GM12878 (cell line): Measurements from ENCODE around the gene ENOX1. TPM values are rescaled to one million over a fixed set of nuclear protein-coding genes. Genes with fewer than 3 reads are reported as not detected.

ENCODE experiments used
- ATAC-seq: fragments of 200-7000 bp; cut with Tn5 transposase; 3 replicates; pipeline ENCODE4 v1.9.1; 2020; ENCODE audit warnings: mild to moderate bottlenecking, moderate library complexity
- BruUV-seq: library from RNA; stranded (reverse); fragments of 400-500 nt; replicated peaks from 2 replicates; lab custom pipeline; 2021; lab: Mats Ljungman, UMichigan
- CTCF ChIA-PET: fragments of 300-600 bp; sonication (Branson Sonifier 250); formaldehyde crosslinking; extraction: SDS; loops from one replicate; lab custom pipeline; 2021; ENCODE audit warnings: inconsistent platforms; lab: Yijun Ruan, JAX
- POLR2A ChIA-PET: fragments of 350-600 bp; formaldehyde crosslinking; extraction: SDS; loops from one replicate; lab custom pipeline; 2021; ENCODE audit warnings: inconsistent platforms; lab: Charles Lee
- RAD21 ChIA-PET: fragments of 300-600 bp; sonication (Branson Sonifier 250); formaldehyde crosslinking; loops from one replicate; lab custom pipeline; 2023; ENCODE audit warnings: antibody characterized with exemption; ENCODE audit not compliant: unreplicated experiment; lab: Charles Lee
- SMC1A ChIA-PET: fragments of 300-600 bp; sonication (Branson Sonifier 250); formaldehyde crosslinking; loops from one replicate; lab custom pipeline; 2023; ENCODE audit not compliant: unreplicated experiment, uncharacterized antibody; lab: Charles Lee
- DNase-seq: peaks from one replicate; pipeline ENCODE4 v3.0.0-alpha.2; 2011; ENCODE audit warnings: low read depth, low spot score
- FAIRE-seq: peaks from 3 replicates; lab custom pipeline; 2011; peaks lifted over from hg19 to GRCh38; lab: Jason Lieb, UNC
- H2AFZ ChIP-seq: 2 replicates; pipeline ENCODE4 v1.6.0; 2011; ENCODE audit warnings: low read depth, low read length, control low read depth; ENCODE audit not compliant: control insufficient read depth
- H3K27ac ChIP-seq: 2 replicates; pipeline ENCODE4 v1.5.1; 2011; ENCODE audit warnings: control low read depth; ENCODE audit not compliant: control insufficient read depth, insufficient read depth
- H3K27me3 ChIP-seq, 2 experiments: replicated peaks in 1 of 2; 2 replicates each; pipeline versions ENCODE4 v1.6.0 to v1.6.1; 2011; ENCODE audit warnings: low read length in 1 of 2; ENCODE audit not compliant: control insufficient read depth in 2 of 2, insufficient read depth in 2 of 2
- H3K36me3 ChIP-seq, 2 experiments: 2 replicates each; pipeline ENCODE4 v1.5.1; 2011; ENCODE audit warnings: low read length in 1 of 2; ENCODE audit not compliant: control insufficient read depth in 2 of 2, insufficient read depth in 2 of 2
- H3K4me1 ChIP-seq: 2 replicates; pipeline ENCODE4 v1.6.1; 2011; ENCODE audit warnings: mild to moderate bottlenecking, low read length, moderate library complexity, mixed read lengths; ENCODE audit not compliant: control insufficient read depth, insufficient read depth
- H3K4me2 ChIP-seq: 2 replicates; pipeline ENCODE4 v1.6.0; 2011; ENCODE audit warnings: control low read depth; ENCODE audit not compliant: control insufficient read depth, insufficient read depth
- H3K4me3 ChIP-seq: fragments of 200-600 bp; sonication (generic); 2 replicates; pipeline ENCODE4 v1.5.1; 2016
- H3K79me2 ChIP-seq: 2 replicates; pipeline ENCODE4 v1.6.0; 2011; ENCODE audit warnings: low read length; ENCODE audit not compliant: control insufficient read depth, insufficient read depth
- H3K9ac ChIP-seq: 2 replicates; pipeline ENCODE4 v1.8.0; 2011; ENCODE audit warnings: low read length, control low read depth, mixed read lengths; ENCODE audit not compliant: control insufficient read depth, insufficient read depth
- H3K9me3 ChIP-seq: replicated peaks from 3 replicates; pipeline ENCODE4 v1.5.1; 2011; ENCODE audit warnings: mild to moderate bottlenecking, low read length; ENCODE audit not compliant: control insufficient read depth, insufficient read depth
- H4K20me1 ChIP-seq: 2 replicates; pipeline ENCODE4 v1.6.0; 2011; ENCODE audit not compliant: control insufficient read depth, insufficient read depth
- ATF3 ChIP-seq: IDR thresholded peaks from 2 replicates; pipeline ENCODE4 v1.6.1; 2011; ENCODE audit warnings: low read depth, mild to moderate bottlenecking, low read length, moderate library complexity, borderline replicate concordance; ENCODE audit errors: extremely low read depth
- DPF2 ChIP-seq: fragments of 450-650 bp; IDR thresholded peaks from 2 replicates; pipeline ENCODE4 v1.6.1; 2017; ENCODE audit warnings: mild to moderate bottlenecking
- GABPA ChIP-seq: IDR thresholded peaks from 2 replicates; pipeline ENCODE4 v1.6.1; 2014; ENCODE audit warnings: antibody characterized with exemption, low read depth, mild to moderate bottlenecking, inconsistent platforms
- HDAC6 ChIP-seq: fragments of 200-600 bp; sonication (generic); IDR thresholded peaks from one replicate; pipeline ENCODE4 v1.8.0; 2017; ENCODE audit warnings: antibody characterized with exemption; ENCODE audit not compliant: unreplicated experiment
- RUNX3 ChIP-seq: IDR thresholded peaks from 2 replicates; pipeline ENCODE4 v1.6.1; 2012; ENCODE audit warnings: low read length, inconsistent platforms
- SMARCA5 ChIP-seq: fragments of 450-650 bp; IDR thresholded peaks from 2 replicates; pipeline ENCODE4 v1.6.1; 2017; ENCODE audit warnings: mild to moderate bottlenecking
- TCF3 ChIP-seq: IDR thresholded peaks from 2 replicates; pipeline ENCODE4 v1.6.1; 2012; ENCODE audit warnings: low read depth, mild to moderate bottlenecking, low read length, borderline replicate concordance; ENCODE audit not compliant: insufficient read depth
- ZNF687 ChIP-seq: fragments of 450-650 bp; IDR thresholded peaks from 2 replicates; pipeline ENCODE4 v1.6.1; 2017; ENCODE audit warnings: mild to moderate bottlenecking, moderate library complexity
- WGBS: methylation state at CpG from one replicate; pipeline ENCODE4 v1.1.6; 2016; ENCODE audit warnings: low lambda C conversion rate; ENCODE audit not compliant: insufficient replicate concordance, insufficient coverage; ENCODE audit errors: missing lambda C conversion rate; 5-methylcytosine and 5-hydroxymethylcytosine counted together
- in situ Hi-C: fragments of 300-500 bp; cut with MboI; formaldehyde crosslinking; loops from 9 replicates; pipeline ENCODE4 v1.14.3; 2018; ENCODE audit warnings: mixed read lengths
- intact Hi-C: fragments of 100-400 bp; cut with micrococcal nuclease; formaldehyde crosslinking; loops from one replicate; pipeline ENCODE4 v1.14.2; 2022; ENCODE audit not compliant: unreplicated experiment
- polyA plus RNA-seq, 11 experiments: library from polyadenylated mRNA; depleted of rRNA in 4 of 11; unstranded in 6 of 11; stranded (reverse) in 5 of 11; fragments of >200 nt; fragmentation: Nextera tagmentation in 4 of 11; fragmentation: Illumina TruSeq in 1 of 11; extraction: Ambion mirVana in 4 of 11; extraction: Trizol in 1 of 11; gene quantifications; 1 replicate in 1 of 11; 2 replicates in 10 of 11; pipeline versions ENCODE4 v1.2.1 to v1.2.3, GENCODE V29; 2011 to 2016; ENCODE audit warnings: inconsistent platforms in 2 of 11, missing spikeins in 2 of 11, low read depth in 1 of 11
- total RNA-seq, 4 experiments: library from RNA; depleted of rRNA in 3 of 4; stranded (reverse); fragments of >200 nt in 3 of 4; fragmentation: Illumina TruSeq in 1 of 4; extraction: Trizol in 1 of 4; gene quantifications; 2 replicates each; pipeline versions ENCODE4 v1.2.1 to v1.2.3, GENCODE V29; 2013 to 2021
- TF ChIP-seq, protein P1 (sequence below): IDR thresholded peaks from 2 replicates; pipeline ENCODE4 v1.6.1; 2011; ENCODE audit warnings: mild to moderate bottlenecking, low read depth, low read length, moderate library complexity; ENCODE audit not compliant: insufficient replicate concordance

The ENOX1 gene
- total and polyA plus RNA-seq, 10 of the 15 experiments (the other 5 are each of a cell fraction or from before 2014, with no cell fraction given) = 0.11 to 0.26 (median 0.15) TPM

- TF ChIP-seq ZNF687 (no peak), ATF3 (no peak)
Observed at GRCh38 chr13:43167731-43168130, 619.0 kb downstream of the ENOX1 start (continued).

GRCh38 chr13:43166644-43167457 is 619.9 kb downstream of the ENOX1 start:
- no TSS peak for BruUV-seq
- Histone ChIP-seq H2AFZ (no peak overlapping the region), H3K27me3 (no peaks in the 10 kb centered on the region), H3K27ac (no peak overlapping the region), H3K9ac (no peak overlapping the region), H3K4me2 (no peak overlapping the region), H3K4me1 (no peaks in the 10 kb centered on the region), H3K4me3 (no peak overlapping the region), H4K20me1 (no peaks in the 10 kb centered on the region), H3K36me3 (no peaks in the 10 kb centered on the region), H3K79me2 (no peaks in the 10 kb centered on the region), H3K9me3 (no peaks in the 10 kb centered on the region; the same call in 2 of the 3 replicates)
- TF ChIP-seq DPF2 (no peak), HDAC6 (no peak), RUNX3 (no peak), TCF3 (no peak), SMARCA5 (no peak), GABPA (no peak)
- TF ChIP-seq, protein P1, sequence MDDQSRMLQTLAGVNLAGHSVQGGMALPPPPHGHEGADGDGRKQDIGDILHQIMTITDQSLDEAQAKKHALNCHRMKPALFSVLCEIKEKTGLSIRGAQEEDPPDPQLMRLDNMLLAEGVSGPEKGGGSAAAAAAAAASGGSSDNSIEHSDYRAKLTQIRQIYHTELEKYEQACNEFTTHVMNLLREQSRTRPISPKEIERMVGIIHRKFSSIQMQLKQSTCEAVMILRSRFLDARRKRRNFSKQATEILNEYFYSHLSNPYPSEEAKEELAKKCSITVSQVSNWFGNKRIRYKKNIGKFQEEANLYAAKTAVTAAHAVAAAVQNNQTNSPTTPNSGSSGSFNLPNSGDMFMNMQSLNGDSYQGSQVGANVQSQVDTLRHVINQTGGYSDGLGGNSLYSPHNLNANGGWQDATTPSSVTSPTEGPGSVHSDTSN = no peak
- ChIA-PET POLR2A (interaction anchor here (0.6 kb wide), 1 partner anchor 10 kb away, joined by 3 read pairs; no protein-coding TSS in a partner anchor), SMC1A (no interaction called here), RAD21 (interaction anchor here (0.6 kb wide), 1 partner anchor 383 kb away, joined by 3 read pairs; no protein-coding TSS in a partner anchor), CTCF (interaction anchor here (0.5 to 0.9 kb wide), 2 partner anchors 11 to 132 kb away, joined by 3 read pairs; no protein-coding TSS in a partner anchor)
- in situ Hi-C loops = no loop called here
- intact Hi-C loops = no loop called here
- WGBS = 59% methylated on average over 6 of the region's 6 CpGs
- no peak for FAIRE-seq
- no peak for ATAC-seq
- DNase-seq = no peak
